ENCODE results near the gene BANP. TPM values are rescaled to one million over a fixed set of nuclear protein-coding genes. Genes with fewer than 3 reads are reported as not detected.
"Not testable (repeated sequence)": the region's sequence is repeated elsewhere in the genome, so short reads cannot be mapped to it uniquely, and the experiment has no call there.

Gene BANP
- total and polyA plus RNA-seq, 2 donors (not counting 3 experiments of a cell fraction or from before 2014, with no cell fraction given): 22.4 to 33.8 TPM

DNA sequence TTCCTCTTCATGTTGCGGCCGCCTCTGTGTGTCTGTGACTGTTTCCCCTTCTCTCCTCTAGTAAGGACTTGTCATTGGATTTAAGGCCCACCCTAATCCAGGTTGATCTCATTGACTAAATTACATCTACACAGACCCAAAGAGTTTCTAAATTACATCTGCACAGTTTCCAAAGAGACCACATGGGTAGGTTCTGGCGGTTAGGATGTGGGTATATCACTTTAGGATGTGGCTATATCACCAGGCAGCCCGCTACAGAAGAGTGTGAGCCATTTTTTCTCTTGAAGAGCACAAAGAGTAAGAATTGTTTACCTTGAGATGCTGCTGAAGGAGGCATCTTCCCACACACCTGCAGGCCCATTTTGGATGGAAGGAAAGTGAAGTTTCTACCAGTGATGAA lies 30.1 kb downstream of the BANP start:
- H3K9me3 ChIP-seq (replicated peaks; ENCODE audit: control insufficient read depth, insufficient read depth, low read length); H3K27me3 ChIP-seq (ENCODE audit: control insufficient read depth in 2 of 2, insufficient read depth in 2 of 2, low read length in 2 of 2); intact Hi-C loops (cut with micrococcal nuclease); H3K4me3 ChIP-seq (replicated peaks in 1 of 3; ENCODE audit: insufficient read depth in 1 of 3, low read depth in 1 of 3, low read length in 3 of 3); H3K4me2 ChIP-seq (ENCODE audit: insufficient read depth, low read length); H3K27ac ChIP-seq (ENCODE audit: insufficient read depth, low read depth, low read length); POLR2A ChIA-PET; H3K9ac ChIP-seq (replicated peaks; ENCODE audit: extremely low read depth, insufficient read depth, low read length); dilution Hi-C loops (cut with MboI; ENCODE audit: extremely low pct_ligation_motif_present, low sequenced_read_pairs); H3K36me3 ChIP-seq (ENCODE audit: control insufficient read depth in 2 of 2, extremely low read depth in 1 of 2, insufficient read depth in 2 of 2, low read length in 2 of 2); H3K79me2 ChIP-seq (ENCODE audit: control insufficient read depth, insufficient read depth, low read length); DNase-seq (ENCODE audit: low read depth, low spot score); FAIRE-seq; H2AFZ ChIP-seq (ENCODE audit: low read depth, low read length); BruUV-seq (replicated peaks); H3K9me1 ChIP-seq (replicated peaks; ENCODE audit: control insufficient read depth, extremely low read depth, insufficient read depth, low read length); H3K4me1 ChIP-seq (ENCODE audit: control insufficient read depth, extremely low read depth, insufficient read depth, low read length); H4K20me1 ChIP-seq (replicated peaks; ENCODE audit: control insufficient read depth, extremely low read depth, insufficient read depth, low read length): not testable (repeated sequence)
- CTCF ChIA-PET: interaction anchor here (2.8 kb wide), 1 partner anchor 456 kb away, joined by 12 read pairs; no protein-coding TSS in a partner anchor

DNA sequence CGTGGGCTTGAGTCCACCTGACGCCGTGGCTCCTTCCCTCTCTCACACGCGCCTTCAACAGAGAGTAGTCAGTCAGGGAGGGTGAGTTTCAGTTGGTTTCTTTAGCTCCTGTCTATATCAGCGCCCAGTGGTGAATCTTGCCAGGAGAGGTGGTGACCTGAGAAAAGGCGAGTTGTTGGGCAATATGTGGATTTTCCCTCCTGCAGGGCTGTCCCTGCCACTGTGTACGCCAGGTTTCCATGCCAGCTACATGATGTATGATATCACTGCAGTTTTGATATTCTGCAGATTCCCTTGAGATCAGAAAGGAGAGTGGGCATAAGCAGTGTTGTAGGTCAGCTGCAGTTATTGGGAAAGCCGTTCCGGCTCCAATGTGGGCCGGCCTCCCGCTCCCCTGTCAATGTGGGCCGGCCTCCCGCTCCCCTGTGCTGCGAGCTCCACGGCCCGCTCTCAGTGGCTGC lies 31.4 kb downstream of the BANP start:
- H3K4me1 ChIP-seq (ENCODE audit: control insufficient read depth, extremely low read depth, insufficient read depth, low read length): no peaks in the 10 kb centered on the region
- no peak overlapping the region for H2AFZ ChIP-seq (ENCODE audit: low read depth, low read length)
- FAIRE-seq: no peak
- no peak for TF ChIP-seq JUN (IDR thresholded peaks at IDR 0.05; ENCODE audit: borderline replicate concordance, insufficient read depth, insufficient read length, low read depth)
- H3K36me3 ChIP-seq (ENCODE audit: control insufficient read depth in 2 of 2, extremely low read depth in 1 of 2, insufficient read depth in 2 of 2, low read length in 2 of 2): peaks cover 0 to 5% of the 10 kb centered on the region in 2 experiments
- CTCF ChIA-PET: interaction anchor here (2.8 kb wide), 1 partner anchor 455 kb away, joined by 12 read pairs; no protein-coding TSS in a partner anchor
- no peaks in the 10 kb centered on the region for H3K79me2 ChIP-seq (ENCODE audit: control insufficient read depth, insufficient read depth, low read length)
- H4K20me1 ChIP-seq (replicated peaks; ENCODE audit: control insufficient read depth, extremely low read depth, insufficient read depth, low read length): no peaks in the 10 kb centered on the region
- no peaks in the 10 kb centered on the region for H3K27me3 ChIP-seq (ENCODE audit: control insufficient read depth in 2 of 2, insufficient read depth in 2 of 2, low read length in 2 of 2)
- DNase-seq (ENCODE audit: low read depth, low spot score): no peak
- POLR2A ChIA-PET: no interaction called here
- dilution Hi-C loops (cut with MboI; ENCODE audit: extremely low pct_ligation_motif_present, low sequenced_read_pairs): no loop called here
- H3K9me3 ChIP-seq (replicated peaks; ENCODE audit: control insufficient read depth, insufficient read depth, low read length): no peaks in the 10 kb centered on the region
- no peak overlapping the region for H3K9ac ChIP-seq (replicated peaks; ENCODE audit: extremely low read depth, insufficient read depth, low read length)
- no peak overlapping the region for H3K27ac ChIP-seq (ENCODE audit: insufficient read depth, low read depth, low read length)
- BruUV-seq (replicated peaks): no TSS peak
- H3K9me1 ChIP-seq (replicated peaks; ENCODE audit: control insufficient read depth, extremely low read depth, insufficient read depth, low read length): no peaks in the 10 kb centered on the region
- H3K4me2 ChIP-seq (ENCODE audit: insufficient read depth, low read length): no peak overlapping the region
- intact Hi-C loops (cut with micrococcal nuclease): no loop called here
- H3K4me3 ChIP-seq (replicated peaks in 1 of 3; ENCODE audit: insufficient read depth in 1 of 3, low read depth in 1 of 3, low read length in 3 of 3): no peak overlapping the region

Measured in endothelial cell of umbilical vein (primary cell).